HG02938 (cell line): ENCODE results near the gene KCNQ1.

ENCODE experiments used
- ATAC-seq: cut with Tn5 transposase; IDR thresholded peaks from one replicate; pipeline ENCODE4 v1.9.1; 2021; ENCODE audit warnings: mild to moderate bottlenecking, moderate library complexity; ENCODE audit not compliant: unreplicated experiment

Gene KCNQ1

DNA sequence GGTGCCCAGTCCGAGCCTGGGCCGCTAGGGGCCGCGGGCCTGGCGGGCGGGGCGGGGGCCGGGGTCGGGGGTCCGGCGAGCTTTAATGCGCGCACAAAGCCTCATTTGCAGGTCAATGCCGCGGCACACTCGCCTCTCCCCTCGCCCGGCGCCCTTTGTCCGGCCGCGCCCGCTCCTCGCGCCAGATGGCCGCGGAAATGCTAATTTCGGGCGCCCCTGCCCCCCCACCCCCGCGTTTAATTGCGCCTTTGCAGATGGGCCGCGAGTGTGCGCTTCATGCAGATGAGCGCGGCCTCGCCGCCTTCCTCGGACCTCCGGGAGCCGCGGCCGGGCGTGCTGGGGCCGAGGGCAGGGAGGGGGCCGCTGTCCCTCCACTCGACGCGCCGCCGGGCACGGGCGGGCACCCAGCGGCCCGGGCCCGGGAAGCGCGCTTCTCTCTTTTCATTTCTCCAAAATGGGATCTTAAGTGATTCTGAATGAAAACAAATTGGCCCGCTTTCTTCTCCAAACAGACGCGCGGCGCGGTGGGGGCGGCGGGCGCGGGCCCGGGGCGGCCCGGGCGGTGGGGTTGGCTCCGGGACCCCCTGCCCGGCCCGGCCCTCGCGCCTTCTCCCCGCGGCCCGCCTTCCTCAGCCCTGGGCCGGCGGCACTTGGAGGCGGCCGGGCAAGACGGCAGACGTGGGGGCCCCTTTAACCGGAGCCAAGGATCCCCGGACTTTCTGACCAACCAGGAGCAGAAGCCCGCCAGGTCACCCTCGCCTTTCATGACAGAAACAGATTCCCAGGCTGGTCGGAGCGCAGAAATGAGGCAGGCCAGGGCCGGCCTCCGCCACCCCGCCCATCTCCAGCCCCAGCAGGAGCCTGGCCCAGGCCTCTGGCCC lies 417.8 kb downstream of the KCNQ1 start:
- no peak for ATAC-seq

- no peak for ATAC-seq
These were observed 418.4 kb downstream of the KCNQ1 start for GRCh38 chr11:2863276-2863618.

GRCh38 chr11:2864901-2865300 lies 420.1 kb downstream of the KCNQ1 start:
- no peak for ATAC-seq

GRCh38 chr11:2865922-2866577 lies 421.2 kb downstream of the KCNQ1 start:
- no peak for ATAC-seq

GRCh38 chr11:2867142-2867541 lies 422.3 kb downstream of the KCNQ1 start:
- no peak for ATAC-seq

- ATAC-seq = no peak
These were observed 423.1 kb downstream of the KCNQ1 start for GRCh38 chr11:2867722-2868505.

- no peak for ATAC-seq
These were observed 423.8 kb downstream of the KCNQ1 start for GRCh38 chr11:2868506-2869133.

DNA sequence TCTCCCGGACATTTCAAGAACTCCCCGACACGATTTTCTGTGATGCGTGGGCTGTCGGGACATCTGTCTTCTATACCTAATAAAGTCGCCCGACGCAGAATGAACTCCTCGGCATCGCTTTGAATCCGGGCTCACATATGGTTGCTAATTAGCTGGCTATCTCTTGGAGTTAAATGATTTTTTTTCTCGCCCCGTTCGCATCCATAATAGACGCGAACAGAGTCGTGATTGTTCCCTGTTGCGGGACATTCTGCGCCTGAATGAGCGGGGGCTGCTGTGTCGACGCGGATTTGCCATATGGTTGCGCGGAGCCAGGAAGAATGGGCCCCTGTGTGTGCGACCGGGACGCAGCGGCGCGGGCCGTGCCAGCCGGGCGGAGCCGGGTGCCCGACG lies 424.3 kb downstream of the KCNQ1 start:
- ATAC-seq = no peak

DNA sequence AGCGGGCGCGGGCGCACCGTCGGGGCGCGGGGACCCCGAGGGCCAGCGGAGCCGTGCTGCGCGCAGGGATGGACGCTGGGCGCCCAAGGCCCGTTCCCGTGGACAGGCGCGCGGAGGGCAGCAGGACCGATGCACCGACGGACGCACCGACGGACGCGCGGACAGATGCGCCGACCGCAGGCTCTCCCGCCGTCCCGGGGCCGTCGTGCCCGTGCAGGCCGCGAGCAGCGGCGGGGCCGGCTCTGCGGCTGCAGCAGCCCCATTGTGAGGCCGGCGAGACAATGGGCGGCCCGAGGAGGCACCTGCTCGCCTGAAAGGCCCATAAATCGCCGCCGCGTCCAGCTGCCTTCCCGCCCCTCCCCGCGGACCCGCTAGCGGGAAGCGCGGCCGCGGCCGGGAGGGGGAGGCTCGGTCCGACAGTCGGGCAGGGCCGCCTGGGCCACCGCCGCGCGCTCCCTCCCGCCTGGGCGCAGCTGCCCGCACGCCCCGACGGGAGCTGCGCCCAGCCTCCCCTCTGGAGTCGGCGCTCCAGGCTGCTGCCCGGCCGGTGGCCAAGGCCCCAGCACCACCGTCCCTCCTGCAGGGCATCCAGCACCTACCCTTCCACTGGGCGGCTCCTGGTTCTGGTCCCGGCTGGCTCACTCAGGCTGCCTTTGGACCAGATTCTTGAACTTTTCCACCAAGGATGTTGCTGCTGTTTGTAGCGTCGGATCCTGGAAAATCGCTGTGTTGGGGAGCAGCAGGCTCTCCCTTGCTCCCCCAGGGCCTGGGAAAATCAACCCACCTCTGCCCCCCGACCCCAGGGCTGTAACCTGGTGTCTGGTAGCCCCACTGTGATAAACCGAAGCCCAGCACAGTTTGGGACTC lies 425.0 kb downstream of the KCNQ1 start:
- ATAC-seq = no peak

DNA sequence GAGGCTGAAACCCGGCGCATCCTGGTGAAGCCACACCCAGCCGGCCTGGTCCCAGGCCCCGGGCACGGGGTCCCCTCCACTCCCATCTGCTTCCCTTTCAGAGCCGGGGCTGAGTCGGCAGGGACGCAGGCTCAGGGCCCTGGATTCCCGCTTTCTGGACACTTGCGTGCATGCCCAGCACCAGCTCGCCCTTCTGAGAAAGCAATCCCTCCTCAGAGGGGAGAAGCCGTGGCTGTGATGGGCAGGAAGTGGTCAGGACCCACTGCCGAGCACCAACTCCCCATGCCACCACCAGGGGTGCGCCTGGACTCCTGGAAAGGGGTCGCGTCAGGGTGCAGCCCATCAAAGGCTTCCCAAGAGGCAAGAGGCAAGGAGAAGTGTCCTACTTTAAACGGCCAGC lies 425.7 kb downstream of the KCNQ1 start:
- ATAC-seq = no peak

DNA sequence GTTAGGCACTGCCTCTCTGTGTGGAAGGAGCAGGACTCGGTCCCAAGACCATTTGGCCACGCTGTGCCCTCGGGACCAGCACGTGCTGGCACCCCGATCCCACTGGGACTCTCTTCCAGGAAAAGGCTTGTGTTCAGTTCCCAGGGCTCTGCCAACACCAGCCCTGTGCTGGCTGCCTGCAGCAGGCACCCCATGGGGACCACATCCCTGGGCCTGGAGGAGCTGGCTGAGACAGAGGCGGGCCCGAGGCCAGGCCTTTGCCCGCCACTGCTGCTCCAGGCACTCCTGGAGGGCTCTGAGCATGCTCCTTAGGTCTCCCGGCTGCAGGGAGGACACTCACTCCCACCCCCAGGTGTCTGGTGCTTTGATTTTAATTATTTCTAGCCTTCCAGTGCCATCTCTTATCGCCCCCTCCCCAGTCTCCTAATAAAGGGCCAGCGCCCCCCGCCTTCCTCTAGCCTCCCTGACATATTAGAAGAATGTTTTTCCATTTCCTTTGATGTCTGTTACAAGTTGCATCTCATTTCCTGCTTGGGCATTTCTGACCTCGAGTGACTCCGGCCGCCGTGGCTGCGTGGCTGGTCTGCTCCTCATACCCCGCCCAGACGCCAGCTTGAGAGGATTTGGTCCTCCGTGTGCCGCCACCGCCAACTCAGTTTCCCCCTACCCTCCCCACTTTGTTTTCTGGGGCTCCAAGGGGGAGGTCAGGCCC lies 426.3 kb downstream of the KCNQ1 start:
- no peak for ATAC-seq

DNA sequence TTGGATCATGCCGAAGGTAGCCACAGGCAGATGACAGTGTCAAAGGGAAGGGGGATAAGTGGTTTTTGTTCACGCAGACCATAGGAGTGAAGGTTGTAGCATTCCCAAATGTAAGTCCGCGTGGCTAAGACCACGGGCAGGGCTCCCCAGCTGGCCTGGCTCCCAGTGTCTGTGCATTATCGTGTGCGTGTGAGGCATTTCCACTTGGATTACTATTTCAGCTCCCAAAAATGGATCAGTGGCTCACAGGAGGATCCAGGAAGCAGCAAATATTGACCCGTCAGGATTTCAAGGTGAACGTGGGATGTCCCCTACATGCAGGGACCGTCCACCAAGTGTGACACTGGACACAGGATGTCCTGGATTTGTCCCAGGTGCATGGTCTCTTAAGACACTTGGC lies 430.2 kb downstream of the KCNQ1 start:
- no peak for ATAC-seq

DNA sequence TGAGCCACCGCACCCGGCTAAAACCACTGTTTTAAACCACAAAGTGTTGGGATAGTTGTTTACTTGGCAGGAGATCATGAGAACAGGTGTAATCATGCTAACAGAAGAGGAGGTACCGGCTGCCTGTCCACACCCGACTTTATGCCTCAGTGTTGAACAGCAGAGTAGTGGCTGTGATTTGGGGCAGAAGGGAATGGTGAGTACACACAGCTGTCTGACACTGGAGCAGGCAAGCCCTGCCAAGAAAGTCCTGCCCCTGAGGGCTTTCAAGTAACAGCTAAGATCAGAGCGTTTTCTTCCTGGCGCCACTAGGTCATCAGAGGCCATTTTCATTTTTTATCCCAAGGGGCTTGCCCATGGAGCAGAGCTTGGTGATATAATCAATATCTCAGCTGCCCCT lies 432.7 kb downstream of the KCNQ1 start:
- ATAC-seq = no peak

- no peak for ATAC-seq
These were observed 434.0 kb downstream of the KCNQ1 start for GRCh38 chr11:2878782-2879181.

DNA sequence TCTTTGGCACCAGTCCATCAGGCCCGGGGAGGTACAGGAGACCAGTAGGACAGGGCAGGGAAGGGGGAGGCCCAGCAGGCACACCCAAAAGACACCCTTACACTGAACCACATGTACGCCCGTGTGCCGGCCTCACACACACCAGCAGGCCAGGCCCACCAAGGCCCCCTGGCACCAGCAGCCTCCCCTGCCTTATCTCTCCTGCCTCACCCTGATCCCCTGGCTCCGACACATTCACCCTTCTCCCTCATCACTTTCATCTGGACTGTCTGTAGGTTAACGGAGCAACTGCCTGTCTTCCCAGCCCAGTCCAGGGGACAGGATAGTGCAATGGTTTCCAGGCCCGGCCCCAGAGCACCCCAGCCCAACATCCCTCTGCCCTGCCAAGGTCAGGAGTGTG lies 435.8 kb downstream of the KCNQ1 start:
- ATAC-seq = no peak

- ATAC-seq = no peak
These were observed 436.5 kb downstream of the KCNQ1 start for GRCh38 chr11:2881076-2881980.

DNA sequence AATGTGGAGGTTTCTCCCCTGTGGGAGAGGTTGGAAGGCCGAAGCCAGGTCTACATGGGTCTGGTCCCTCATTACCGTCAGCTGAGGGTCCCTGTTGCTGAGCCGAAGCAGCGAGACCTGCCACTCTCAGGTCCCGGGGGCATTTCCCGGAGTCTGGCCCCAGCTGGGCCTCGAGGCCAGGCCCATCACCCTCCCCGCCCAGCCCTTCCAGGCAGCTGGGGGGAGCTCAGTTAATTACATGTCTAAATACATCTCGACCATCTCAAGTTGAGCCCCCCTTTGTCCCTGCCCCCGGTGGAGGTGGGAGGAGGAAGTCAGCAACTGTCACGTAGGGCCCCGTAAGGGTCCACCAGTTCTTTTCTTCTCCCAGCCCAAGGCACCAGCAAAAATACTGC lies 437.2 kb downstream of the KCNQ1 start:
- ATAC-seq = no peak

DNA sequence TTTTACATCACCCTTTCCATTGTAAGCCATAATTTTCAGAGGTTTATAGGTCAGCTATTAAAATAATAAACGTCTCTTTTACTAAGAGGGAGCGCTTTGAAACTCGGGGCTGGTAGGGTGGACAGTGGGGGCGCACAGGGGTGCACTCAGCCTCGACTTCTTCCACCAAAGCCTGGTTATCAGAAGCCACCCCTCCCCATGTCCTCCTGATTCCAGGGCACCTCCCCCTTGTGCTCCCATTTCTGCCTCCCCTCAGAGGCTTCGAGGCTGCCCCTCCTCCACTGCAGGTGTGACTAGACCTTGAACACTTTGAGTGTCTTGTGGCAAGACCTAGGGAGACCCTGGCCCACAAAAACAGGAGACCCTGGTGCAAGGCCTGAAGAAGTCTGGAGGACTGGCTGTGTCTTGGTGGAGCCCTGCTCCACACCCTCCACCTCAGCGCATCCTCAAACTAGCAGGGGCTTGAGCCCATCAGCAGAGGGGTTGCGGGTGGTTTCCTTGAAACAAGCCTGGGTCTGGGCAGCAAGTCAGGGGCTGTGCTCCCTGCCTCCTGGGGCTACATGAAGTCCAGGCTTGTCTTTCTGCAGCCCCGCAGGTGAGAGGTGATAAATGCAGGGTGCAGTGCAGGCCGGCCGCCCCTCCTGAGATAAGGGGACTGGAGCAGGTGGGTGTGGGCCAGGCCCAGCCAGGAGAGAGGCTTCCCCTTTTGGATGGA lies 437.7 kb downstream of the KCNQ1 start:
- ATAC-seq = no peak
